Fibroblast of mammary gland (primary cell): ENCODE data around the gene IFNAR2.

Experiments used
- DNase-seq: peaks from one replicate; pipeline ENCODE4 v3.0.0-alpha.2; 2010; ENCODE audit warnings: low read depth
- H3K4me3 ChIP-seq: 2 replicates; pipeline ENCODE4 v1.5.1; 2011; ENCODE audit warnings: low read depth, mild to moderate bottlenecking, low read length, moderate library complexity; ENCODE audit not compliant: control insufficient read depth
- CTCF ChIP-seq: conservative IDR thresholded peaks from 2 replicates; pipeline ENCODE4 v1.5.1; 2011; ENCODE audit warnings: low read depth, low read length, inconsistent platforms; ENCODE audit not compliant: control insufficient read depth, insufficient read depth

IFNAR2 gene

GRCh38 chr21:33229784-33230544 lies at the start of gene IFNAR2:
Gene IFNAR2 (plus strand): TSS chr21:33229938. CDS start chr21:33241923, 11,985 bp downstream.
- DNase-seq: peak; percentile 38
- TF ChIP-seq CTCF: no peak
- peak within 1 kb of the TSS; percentile 81 for H3K4me3 ChIP-seq

GRCh38 chr21:33185852-33186251 lies 43.9 kb upstream of the IFNAR2 start:
- H3K4me3 ChIP-seq: no peak overlapping the region
- no peak for TF ChIP-seq CTCF
- DNase-seq: no peak

- no peak for TF ChIP-seq CTCF
- H3K4me3 ChIP-seq: no peak overlapping the region
- no peak for DNase-seq
Measured at GRCh38 chr21:33187276-33187675, 42.5 kb upstream of the IFNAR2 start.

GRCh38 chr21:33189237-33189636 lies 40.5 kb upstream of the IFNAR2 start:
- no peak for TF ChIP-seq CTCF
- DNase-seq: no peak

GRCh38 chr21:33189824-33190223 lies 39.9 kb upstream of the IFNAR2 start:
- DNase-seq: no peak
- no peak for TF ChIP-seq CTCF

More at GRCh38 chr21:33189237-33189636, 40.5 kb upstream of the IFNAR2 start:
- H3K4me3 ChIP-seq: no peak overlapping the region

GRCh38 chr21:33196941-33197374 lies 32.8 kb upstream of the IFNAR2 start:
- TF ChIP-seq CTCF: peak; percentile 64
- DNase-seq: peak; percentile 67

More at GRCh38 chr21:33189824-33190223, 39.9 kb upstream of the IFNAR2 start:
- no peak overlapping the region for H3K4me3 ChIP-seq

GRCh38 chr21:33197496-33197895 lies 32.2 kb upstream of the IFNAR2 start:
- no peak for TF ChIP-seq CTCF
- no peak for DNase-seq
- no peak overlapping the region for H3K4me3 ChIP-seq

More at GRCh38 chr21:33196941-33197374, 32.8 kb upstream of the IFNAR2 start:
- H3K4me3 ChIP-seq: no peak overlapping the region
